ENCODE results near the gene NTN5.

Gene NTN5

GRCh38 chr19:48614436-48615230 is 58.2 kb downstream of the NTN5 start, which contains the start of gene FAM83E:
TSS of gene FAM83E (minus strand) at chr19:48615076. CDS start at chr19:48613372, 1,704 bp downstream.
- no peak for DNase-seq (ENCODE audit: low read depth, low spot score)

GRCh38 chr19:48613852-48614435 is 58.9 kb downstream of the NTN5 start:
- DNase-seq (ENCODE audit: low read depth, low spot score) = no peak

- no peak for DNase-seq (ENCODE audit: low read depth, low spot score)
These were observed 59.6 kb downstream of the NTN5 start for GRCh38 chr19:48613024-48613851.

GRCh38 chr19:48611872-48612271 is 60.9 kb downstream of the NTN5 start:
- DNase-seq (ENCODE audit: low read depth, low spot score) = no peak

All from smooth muscle cell of the brain vasculature (primary cell).